Calu3 (cell line): Measurements from ENCODE around the gene MIEF1. TPM values are rescaled to one million over a fixed set of nuclear protein-coding genes. Genes with fewer than 3 reads are reported as not detected.

ENCODE experiments used
- BruUV-seq: library from RNA; stranded (reverse); fragments of 400-500 nt; replicated peaks from 2 replicates; lab custom pipeline; 2021; lab: Mats Ljungman, UMichigan
- CTCF ChIA-PET: fragments of 300-600 bp; sonication (Branson Sonifier 250); formaldehyde crosslinking; loops from one replicate; lab custom pipeline; 2022; ENCODE audit warnings: antibody characterized with exemption; lab: Charles Lee
- DNase-seq: peaks from one replicate; pipeline ENCODE4 v3.0.0; 2022
- H3K27ac Mint-ChIP-seq: one replicate; pipeline ENCODE4 v1.8.0; 2022; ENCODE audit warnings: mixed read lengths; ENCODE audit not compliant: unreplicated experiment
- H3K27me3 Mint-ChIP-seq: one replicate; pipeline ENCODE4 v1.8.0; 2022; ENCODE audit warnings: mixed read lengths; ENCODE audit not compliant: unreplicated experiment
- H3K36me3 Mint-ChIP-seq: one replicate; pipeline ENCODE4 v1.8.0; 2022; ENCODE audit warnings: mild to moderate bottlenecking, moderate library complexity, mixed read lengths; ENCODE audit not compliant: insufficient read depth, unreplicated experiment
- H3K4me1 Mint-ChIP-seq: one replicate; pipeline ENCODE4 v1.8.0; 2022; ENCODE audit warnings: mild to moderate bottlenecking, low read depth, mixed read lengths; ENCODE audit not compliant: unreplicated experiment
- H3K4me3 Mint-ChIP-seq: one replicate; pipeline ENCODE4 v1.8.0; 2022; ENCODE audit warnings: mild to moderate bottlenecking, low read depth, moderate library complexity, mixed read lengths; ENCODE audit not compliant: unreplicated experiment
- H3K9me3 Mint-ChIP-seq: one replicate; pipeline ENCODE4 v1.8.0; 2022; ENCODE audit warnings: low read depth, mixed read lengths; ENCODE audit not compliant: unreplicated experiment
- intact Hi-C: fragments of 100-400 bp; cut with micrococcal nuclease; formaldehyde crosslinking; loops from one replicate; pipeline ENCODE4 v1.10.0; 2022; ENCODE audit not compliant: unreplicated experiment
- total RNA-seq: library from RNA; stranded (reverse); gene quantifications from 2 replicates; pipeline ENCODE4 v1.2.3, GENCODE V29; 2022
- TF ChIP-seq, protein P1 (sequence below): fragments of 200-600 bp; IDR thresholded peaks from one replicate; pipeline ENCODE4 v1.8.0; 2022; ENCODE audit warnings: antibody characterized with exemption; ENCODE audit not compliant: unreplicated experiment

The MIEF1 gene
- total RNA-seq, 1 experiment from 2014 or later, result 39.2 TPM

DNA sequence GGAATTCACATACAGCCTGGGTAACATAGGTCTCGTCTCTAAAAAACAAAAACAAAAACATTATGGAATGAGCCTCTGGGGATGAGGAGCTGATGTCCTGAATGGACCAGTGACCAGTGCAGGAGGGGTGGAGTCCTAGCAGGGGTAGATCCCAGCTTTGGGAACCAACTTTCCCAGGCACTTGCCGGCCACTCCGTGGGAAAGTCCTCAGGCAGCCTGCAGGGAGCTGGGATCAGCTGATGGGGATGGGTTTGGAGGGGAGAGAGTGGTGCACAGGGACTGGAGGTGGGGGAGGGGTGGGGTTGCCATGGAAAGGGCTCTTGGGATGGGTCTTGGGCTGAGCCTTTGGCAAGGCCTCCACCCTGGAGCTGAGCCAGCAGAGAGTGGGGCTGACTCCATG is 26.2 kb upstream of the MIEF1 start:
- intact Hi-C loops, result loop anchor here (2.0 kb wide), 1 partner anchor 39 kb away; no protein-coding TSS in a partner anchor
- BruUV-seq, result no TSS peak
- Mint-ChIP-seq H3K9me3 (no peaks in the 10 kb centered on the region), H3K4me3 (no peak overlapping the region), H3K27me3 (no peaks in the 10 kb centered on the region), H3K27ac (no peak overlapping the region), H3K36me3 (peaks cover 27% of the 10 kb centered on the region), H3K4me1 (peaks cover 43% of the 10 kb centered on the region)
- CTCF ChIA-PET, result no interaction called here
- no peak for DNase-seq
- TF ChIP-seq, protein P1, sequence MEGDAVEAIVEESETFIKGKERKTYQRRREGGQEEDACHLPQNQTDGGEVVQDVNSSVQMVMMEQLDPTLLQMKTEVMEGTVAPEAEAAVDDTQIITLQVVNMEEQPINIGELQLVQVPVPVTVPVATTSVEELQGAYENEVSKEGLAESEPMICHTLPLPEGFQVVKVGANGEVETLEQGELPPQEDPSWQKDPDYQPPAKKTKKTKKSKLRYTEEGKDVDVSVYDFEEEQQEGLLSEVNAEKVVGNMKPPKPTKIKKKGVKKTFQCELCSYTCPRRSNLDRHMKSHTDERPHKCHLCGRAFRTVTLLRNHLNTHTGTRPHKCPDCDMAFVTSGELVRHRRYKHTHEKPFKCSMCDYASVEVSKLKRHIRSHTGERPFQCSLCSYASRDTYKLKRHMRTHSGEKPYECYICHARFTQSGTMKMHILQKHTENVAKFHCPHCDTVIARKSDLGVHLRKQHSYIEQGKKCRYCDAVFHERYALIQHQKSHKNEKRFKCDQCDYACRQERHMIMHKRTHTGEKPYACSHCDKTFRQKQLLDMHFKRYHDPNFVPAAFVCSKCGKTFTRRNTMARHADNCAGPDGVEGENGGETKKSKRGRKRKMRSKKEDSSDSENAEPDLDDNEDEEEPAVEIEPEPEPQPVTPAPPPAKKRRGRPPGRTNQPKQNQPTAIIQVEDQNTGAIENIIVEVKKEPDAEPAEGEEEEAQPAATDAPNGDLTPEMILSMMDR, result no peak

DNA sequence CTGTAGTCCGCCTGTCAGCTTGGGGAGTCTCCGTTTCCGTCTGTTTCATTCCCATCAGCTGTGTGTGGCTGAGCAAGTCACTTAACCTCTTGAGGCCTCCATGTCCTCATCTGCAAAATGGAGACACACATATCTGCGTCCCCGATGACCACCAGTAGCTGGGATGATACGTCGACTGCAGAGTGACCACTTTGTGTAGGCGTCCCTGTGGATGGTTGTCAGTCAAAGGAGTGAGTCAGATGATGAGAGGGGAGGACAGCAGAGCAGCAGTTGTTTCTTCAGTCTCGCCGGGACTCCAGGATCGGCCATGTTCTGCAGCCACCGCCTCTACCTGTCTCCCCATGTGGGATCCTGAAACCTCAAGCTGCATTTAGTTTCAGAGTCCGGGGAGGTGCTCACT is 25.4 kb upstream of the MIEF1 start:
- intact Hi-C loops, result no loop called here
- Mint-ChIP-seq H3K4me1 (peaks cover 35% of the 10 kb centered on the region), H3K27me3 (no peaks in the 10 kb centered on the region), H3K9me3 (no peaks in the 10 kb centered on the region), H3K4me3 (no peak overlapping the region), H3K27ac (no peak overlapping the region), H3K36me3 (peaks cover 22% of the 10 kb centered on the region)
- CTCF ChIA-PET, result no interaction called here
- TF ChIP-seq, protein P1, result no peak
- no peak for DNase-seq
- BruUV-seq, result no TSS peak

DNA sequence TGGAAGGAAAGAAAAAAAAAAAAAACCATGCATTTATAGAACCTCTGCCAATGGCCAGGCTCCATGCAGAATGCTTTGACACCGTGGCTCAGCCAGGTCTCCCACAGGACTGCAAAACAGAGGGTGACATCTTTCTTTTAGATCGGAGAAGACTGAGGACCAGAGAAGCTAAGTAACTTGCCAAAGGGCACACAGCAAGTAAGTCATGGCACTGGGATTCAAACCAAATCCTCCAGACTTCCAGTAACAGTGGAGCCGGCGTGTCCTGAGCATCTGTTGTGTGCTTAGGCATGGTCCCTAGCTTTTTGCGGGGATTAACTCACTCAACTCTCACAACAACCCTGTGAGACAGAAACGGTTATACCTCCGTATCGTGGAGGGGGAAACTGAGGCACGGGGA is 24.5 kb upstream of the MIEF1 start:
- BruUV-seq, result no TSS peak
- intact Hi-C loops, result no loop called here
- Mint-ChIP-seq H3K27me3 (no peaks in the 10 kb centered on the region), H3K4me1 (peaks cover 27% of the 10 kb centered on the region), H3K4me3 (no peak overlapping the region), H3K27ac (no peak overlapping the region), H3K36me3 (peaks cover 15% of the 10 kb centered on the region), H3K9me3 (no peaks in the 10 kb centered on the region)
- no peak for DNase-seq
- CTCF ChIA-PET, result no interaction called here
- TF ChIP-seq, protein P1, result no peak

DNA sequence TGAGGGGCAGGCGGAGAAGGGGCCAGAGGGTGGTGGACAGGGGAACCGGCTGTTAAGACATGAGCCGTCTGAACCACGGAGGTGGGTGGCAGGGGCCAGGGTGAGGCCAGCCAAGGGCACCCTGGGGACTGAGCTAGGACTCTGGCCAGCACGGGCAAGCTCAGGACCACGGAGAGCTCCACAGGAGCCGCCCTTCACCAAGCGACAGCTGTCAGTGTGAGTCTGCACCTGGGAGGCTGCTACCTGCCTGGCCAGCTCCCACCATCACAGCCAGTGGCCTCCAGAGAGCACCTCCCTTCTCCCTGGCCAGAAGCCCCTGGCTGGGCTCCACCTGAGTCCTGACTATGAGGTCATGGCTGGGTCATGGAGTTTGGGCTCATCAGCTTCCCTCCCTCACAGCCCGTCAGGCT is 23.6 kb upstream of the MIEF1 start:
- TF ChIP-seq, protein P1, result no peak
- no TSS peak for BruUV-seq
- CTCF ChIA-PET, result no interaction called here
- no peaks in the 10 kb centered on the region for H3K27me3 Mint-ChIP-seq
- H3K36me3 Mint-ChIP-seq, result peaks cover 10% of the 10 kb centered on the region
- no peak overlapping the region for H3K27ac Mint-ChIP-seq
- H3K9me3 Mint-ChIP-seq, result no peaks in the 10 kb centered on the region
- peak; percentile 52 for DNase-seq
- H3K4me1 Mint-ChIP-seq, result peaks cover 18% of the 10 kb centered on the region
- no peak overlapping the region for H3K4me3 Mint-ChIP-seq
- intact Hi-C loops, result no loop called here
